Measurements from ENCODE around the gene FGA. TPM values are rescaled to one million over a fixed set of nuclear protein-coding genes. Genes with fewer than 3 reads are reported as not detected.

FGA gene
- total and polyA plus RNA-seq, 10 of the 15 experiments (the other 5 are each of a cell fraction or from before 2014, with no cell fraction given): 3.6 TPM; not detected in 9

DNA sequence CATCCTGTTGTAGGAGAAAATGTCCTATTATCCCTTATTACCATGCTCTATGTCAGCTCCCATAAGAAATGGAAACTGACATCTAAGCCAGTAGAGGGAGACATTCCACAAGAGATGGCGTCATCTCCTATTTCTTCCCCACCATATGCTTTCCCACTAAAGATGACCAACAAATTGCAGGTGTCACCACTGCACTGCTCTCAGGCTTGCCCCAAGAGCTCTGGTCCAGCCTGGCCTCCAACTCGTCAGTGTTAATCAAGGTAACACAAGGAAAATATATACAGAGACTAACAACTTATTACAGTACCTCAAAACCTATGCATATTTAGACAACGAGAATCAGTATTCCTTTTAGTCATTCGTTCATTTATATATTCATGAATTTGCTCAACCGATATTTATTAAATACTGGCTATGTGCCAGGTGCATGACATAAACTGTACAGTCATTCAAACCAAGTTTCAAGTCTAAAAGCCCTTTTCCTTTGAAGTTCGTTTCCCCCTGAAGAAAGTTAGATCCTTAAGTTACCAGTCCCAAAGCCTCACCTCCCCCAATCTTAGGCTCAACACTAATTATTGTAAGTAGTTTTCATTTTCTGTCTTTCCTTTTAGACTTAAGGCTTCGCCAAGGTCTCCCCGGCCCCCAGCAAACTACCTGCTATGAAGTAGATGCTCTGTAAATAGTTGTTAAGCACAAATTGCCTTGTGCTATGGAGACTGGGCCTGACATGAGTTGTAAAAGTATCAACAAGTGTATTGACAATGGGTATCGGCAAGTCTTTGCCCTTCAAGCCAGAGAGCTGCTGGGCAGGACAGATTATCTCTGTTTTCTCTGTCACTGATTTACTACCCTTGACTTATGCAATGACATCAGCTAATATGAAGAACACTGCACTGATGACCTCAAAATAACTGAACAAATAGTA lies 30.8 kb downstream of the FGA start:
- POLR2A ChIA-PET: interaction anchor here (0.9 to 1.4 kb wide), 2 partner anchors 9 to 10 kb away, joined by 4 to 5 read pairs; no protein-coding TSS in a partner anchor
- TF ChIP-seq IKZF2 (IDR thresholded peaks at IDR 0.05): no peak
- peak; percentile 61; the same call in 1 of the 2 replicates for TF ChIP-seq YY1 (IDR thresholded peaks at IDR 0.05; ENCODE audit: low read depth, low read length)
- TF ChIP-seq MTA3 (IDR thresholded peaks at IDR 0.05; ENCODE audit: borderline replicate concordance, low read length): no peak
- no peak for TF ChIP-seq LARP7 (IDR thresholded peaks at IDR 0.05)
- peak; percentile 90 for TF ChIP-seq RAD21 (IDR thresholded peaks at IDR 0.05; ENCODE audit: insufficient read depth, low read depth, low read length)
- peak; percentile 60 for TF ChIP-seq ATF7 (IDR thresholded peaks at IDR 0.05; ENCODE audit: low read depth)
- TF ChIP-seq IKZF1 (conservative IDR thresholded peaks at IDR 0.05): no peak
- TF ChIP-seq, protein P1, sequence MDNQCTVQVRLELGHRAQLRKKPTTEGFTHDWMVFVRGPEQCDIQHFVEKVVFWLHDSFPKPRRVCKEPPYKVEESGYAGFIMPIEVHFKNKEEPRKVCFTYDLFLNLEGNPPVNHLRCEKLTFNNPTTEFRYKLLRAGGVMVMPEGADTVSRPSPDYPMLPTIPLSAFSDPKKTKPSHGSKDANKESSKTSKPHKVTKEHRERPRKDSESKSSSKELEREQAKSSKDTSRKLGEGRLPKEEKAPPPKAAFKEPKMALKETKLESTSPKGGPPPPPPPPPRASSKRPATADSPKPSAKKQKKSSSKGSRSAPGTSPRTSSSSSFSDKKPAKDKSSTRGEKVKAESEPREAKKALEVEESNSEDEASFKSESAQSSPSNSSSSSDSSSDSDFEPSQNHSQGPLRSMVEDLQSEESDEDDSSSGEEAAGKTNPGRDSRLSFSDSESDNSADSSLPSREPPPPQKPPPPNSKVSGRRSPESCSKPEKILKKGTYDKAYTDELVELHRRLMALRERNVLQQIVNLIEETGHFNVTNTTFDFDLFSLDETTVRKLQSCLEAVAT (IDR thresholded peaks at IDR 0.05): no peak
- peak; percentile 77 for TF ChIP-seq SMC3 (IDR thresholded peaks at IDR 0.05; ENCODE audit: borderline replicate concordance, low read length)
- TF ChIP-seq, protein P2, sequence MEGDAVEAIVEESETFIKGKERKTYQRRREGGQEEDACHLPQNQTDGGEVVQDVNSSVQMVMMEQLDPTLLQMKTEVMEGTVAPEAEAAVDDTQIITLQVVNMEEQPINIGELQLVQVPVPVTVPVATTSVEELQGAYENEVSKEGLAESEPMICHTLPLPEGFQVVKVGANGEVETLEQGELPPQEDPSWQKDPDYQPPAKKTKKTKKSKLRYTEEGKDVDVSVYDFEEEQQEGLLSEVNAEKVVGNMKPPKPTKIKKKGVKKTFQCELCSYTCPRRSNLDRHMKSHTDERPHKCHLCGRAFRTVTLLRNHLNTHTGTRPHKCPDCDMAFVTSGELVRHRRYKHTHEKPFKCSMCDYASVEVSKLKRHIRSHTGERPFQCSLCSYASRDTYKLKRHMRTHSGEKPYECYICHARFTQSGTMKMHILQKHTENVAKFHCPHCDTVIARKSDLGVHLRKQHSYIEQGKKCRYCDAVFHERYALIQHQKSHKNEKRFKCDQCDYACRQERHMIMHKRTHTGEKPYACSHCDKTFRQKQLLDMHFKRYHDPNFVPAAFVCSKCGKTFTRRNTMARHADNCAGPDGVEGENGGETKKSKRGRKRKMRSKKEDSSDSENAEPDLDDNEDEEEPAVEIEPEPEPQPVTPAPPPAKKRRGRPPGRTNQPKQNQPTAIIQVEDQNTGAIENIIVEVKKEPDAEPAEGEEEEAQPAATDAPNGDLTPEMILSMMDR (IDR thresholded peaks at IDR 0.05 in 2 of 3, conservative IDR thresholded peaks at IDR 0.05 in 1 of 3; ENCODE audit: control insufficient read depth in 2 of 3, extremely low read depth in 1 of 3, insufficient read depth in 1 of 3, low read depth in 3 of 3, low read length in 3 of 3): peak; percentile 48 to 83 (median 53)
- TF ChIP-seq JUNB (IDR thresholded peaks at IDR 0.05): peak; percentile 33; the same call in 1 of the 2 replicates
- TF ChIP-seq, protein P3, sequence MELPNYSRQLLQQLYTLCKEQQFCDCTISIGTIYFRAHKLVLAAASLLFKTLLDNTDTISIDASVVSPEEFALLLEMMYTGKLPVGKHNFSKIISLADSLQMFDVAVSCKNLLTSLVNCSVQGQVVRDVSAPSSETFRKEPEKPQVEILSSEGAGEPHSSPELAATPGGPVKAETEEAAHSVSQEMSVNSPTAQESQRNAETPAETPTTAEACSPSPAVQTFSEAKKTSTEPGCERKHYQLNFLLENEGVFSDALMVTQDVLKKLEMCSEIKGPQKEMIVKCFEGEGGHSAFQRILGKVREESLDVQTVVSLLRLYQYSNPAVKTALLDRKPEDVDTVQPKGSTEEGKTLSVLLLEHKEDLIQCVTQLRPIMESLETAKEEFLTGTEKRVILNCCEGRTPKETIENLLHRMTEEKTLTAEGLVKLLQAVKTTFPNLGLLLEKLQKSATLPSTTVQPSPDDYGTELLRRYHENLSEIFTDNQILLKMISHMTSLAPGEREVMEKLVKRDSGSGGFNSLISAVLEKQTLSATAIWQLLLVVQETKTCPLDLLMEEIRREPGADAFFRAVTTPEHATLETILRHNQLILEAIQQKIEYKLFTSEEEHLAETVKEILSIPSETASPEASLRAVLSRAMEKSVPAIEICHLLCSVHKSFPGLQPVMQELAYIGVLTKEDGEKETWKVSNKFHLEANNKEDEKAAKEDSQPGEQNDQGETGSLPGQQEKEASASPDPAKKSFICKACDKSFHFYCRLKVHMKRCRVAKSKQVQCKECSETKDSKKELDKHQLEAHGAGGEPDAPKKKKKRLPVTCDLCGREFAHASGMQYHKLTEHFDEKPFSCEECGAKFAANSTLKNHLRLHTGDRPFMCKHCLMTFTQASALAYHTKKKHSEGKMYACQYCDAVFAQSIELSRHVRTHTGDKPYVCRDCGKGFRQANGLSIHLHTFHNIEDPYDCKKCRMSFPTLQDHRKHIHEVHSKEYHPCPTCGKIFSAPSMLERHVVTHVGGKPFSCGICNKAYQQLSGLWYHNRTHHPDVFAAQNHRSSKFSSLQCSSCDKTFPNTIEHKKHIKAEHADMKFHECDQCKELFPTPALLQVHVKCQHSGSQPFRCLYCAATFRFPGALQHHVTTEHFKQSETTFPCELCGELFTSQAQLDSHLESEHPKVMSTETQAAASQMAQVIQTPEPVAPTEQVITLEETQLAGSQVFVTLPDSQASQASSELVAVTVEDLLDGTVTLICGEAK (IDR thresholded peaks at IDR 0.05; ENCODE audit: borderline replicate concordance): no peak
- no peak for TF ChIP-seq ZNF217 (IDR thresholded peaks at IDR 0.05)
- TF ChIP-seq TCF7 (IDR thresholded peaks at IDR 0.05; ENCODE audit: borderline replicate concordance): peak; percentile 69

More for the DNA sequence above, 30.8 kb downstream of the FGA start:
- FAIRE-seq: peak; percentile 81
- Histone ChIP-seq H3K9ac (ENCODE audit: control insufficient read depth, insufficient read depth, low read length) (no peak overlapping the region), H3K36me3 (ENCODE audit: control insufficient read depth in 2 of 2, insufficient read depth in 2 of 2, low read length in 1 of 2) (no peaks in the 10 kb centered on the region), H2AFZ (ENCODE audit: control insufficient read depth, low read depth, low read length) (no peak overlapping the region), H3K9me3 (replicated peaks; ENCODE audit: control insufficient read depth, insufficient read depth, low read length) (no peaks in the 10 kb centered on the region), H4K20me1 (ENCODE audit: control insufficient read depth, insufficient read depth) (no peaks in the 10 kb centered on the region), H3K79me2 (ENCODE audit: control insufficient read depth, insufficient read depth, low read length) (no peaks in the 10 kb centered on the region), H3K4me1 (ENCODE audit: control insufficient read depth, insufficient read depth, low read length) (no peaks in the 10 kb centered on the region), H3K27ac (ENCODE audit: control insufficient read depth, insufficient read depth) (no peak overlapping the region), H3K27me3 (replicated peaks in 1 of 2; ENCODE audit: control insufficient read depth in 2 of 2, insufficient read depth in 2 of 2, low read length in 1 of 2) (no peaks in the 10 kb centered on the region), H3K4me2 (ENCODE audit: control insufficient read depth, insufficient read depth) (no peak overlapping the region), H3K4me3 (no peak overlapping the region)
- ChIA-PET RAD21 (ENCODE audit: unreplicated experiment) (interaction anchor here (0.6 to 3.4 kb wide), 11 partner anchors 9 to 801 kb away, joined by 3 to 88 read pairs (median 4); partner anchors contain the start of genes FGG and PLRG1), CTCF (interaction anchor here (0.5 to 18.3 kb wide), 23 partner anchors 9 to 805 kb away, joined by 3 to 796 read pairs (median 4); partner anchors contain the start of genes FGA, FGG and PLRG1), SMC1A (ENCODE audit: uncharacterized antibody, unreplicated experiment) (interaction anchor here (0.7 to 6.1 kb wide), 11 partner anchors 9 to 391 kb away, joined by 3 to 112 read pairs (median 6); partner anchors contain the start of genes FGG and PLRG1)
- intact Hi-C loops (cut with micrococcal nuclease; ENCODE audit: unreplicated experiment) (loop anchor here (1.0 to 5.0 kb wide), 3 partner anchors 59 to 793 kb away; no protein-coding TSS in a partner anchor), in situ Hi-C loops (cut with MboI) (no loop called here)
- 43% methylated on average over 9 of the region's 9 CpGs for WGBS (ENCODE audit: insufficient coverage, insufficient replicate concordance, low lambda C conversion rate, missing lambda C conversion rate)
- no peak for DNase-seq (ENCODE audit: low read depth, low spot score)
- no TSS peak for BruUV-seq (replicated peaks)
- peak; percentile 95 for ATAC-seq

Measured in GM12878 (cell line).